GM13976 (cell line): ENCODE data around the gene BCKDHB.

ENCODE experiments used
- DNase-seq: peaks from one replicate; pipeline ENCODE4 v3.0.0; 2012; ENCODE audit warnings: low spot score
- in situ Hi-C: fragments of 300-500 bp; cut with MboI; formaldehyde crosslinking; loops from one replicate; pipeline ENCODE4 v1.12.0; 2022; ENCODE audit warnings: low sequenced_read_pairs, mixed read lengths, inconsistent platforms; ENCODE audit not compliant: unreplicated experiment
- TF ChIP-seq, protein P1 (sequence below): IDR thresholded peaks from 2 replicates; pipeline ENCODE4 v1.5.1; 2012; ENCODE audit warnings: borderline replicate concordance, mild to moderate bottlenecking; ENCODE audit not compliant: insufficient read depth; ENCODE audit errors: extremely low read depth, missing control alignments, control extremely low read depth

The BCKDHB gene

GRCh38 chr6:80331974-80332373, 225.5 kb downstream of the BCKDHB start:
- DNase-seq, result no peak
- TF ChIP-seq, protein P1, sequence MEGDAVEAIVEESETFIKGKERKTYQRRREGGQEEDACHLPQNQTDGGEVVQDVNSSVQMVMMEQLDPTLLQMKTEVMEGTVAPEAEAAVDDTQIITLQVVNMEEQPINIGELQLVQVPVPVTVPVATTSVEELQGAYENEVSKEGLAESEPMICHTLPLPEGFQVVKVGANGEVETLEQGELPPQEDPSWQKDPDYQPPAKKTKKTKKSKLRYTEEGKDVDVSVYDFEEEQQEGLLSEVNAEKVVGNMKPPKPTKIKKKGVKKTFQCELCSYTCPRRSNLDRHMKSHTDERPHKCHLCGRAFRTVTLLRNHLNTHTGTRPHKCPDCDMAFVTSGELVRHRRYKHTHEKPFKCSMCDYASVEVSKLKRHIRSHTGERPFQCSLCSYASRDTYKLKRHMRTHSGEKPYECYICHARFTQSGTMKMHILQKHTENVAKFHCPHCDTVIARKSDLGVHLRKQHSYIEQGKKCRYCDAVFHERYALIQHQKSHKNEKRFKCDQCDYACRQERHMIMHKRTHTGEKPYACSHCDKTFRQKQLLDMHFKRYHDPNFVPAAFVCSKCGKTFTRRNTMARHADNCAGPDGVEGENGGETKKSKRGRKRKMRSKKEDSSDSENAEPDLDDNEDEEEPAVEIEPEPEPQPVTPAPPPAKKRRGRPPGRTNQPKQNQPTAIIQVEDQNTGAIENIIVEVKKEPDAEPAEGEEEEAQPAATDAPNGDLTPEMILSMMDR, result no peak
- in situ Hi-C loops, result no loop called here

DNA sequence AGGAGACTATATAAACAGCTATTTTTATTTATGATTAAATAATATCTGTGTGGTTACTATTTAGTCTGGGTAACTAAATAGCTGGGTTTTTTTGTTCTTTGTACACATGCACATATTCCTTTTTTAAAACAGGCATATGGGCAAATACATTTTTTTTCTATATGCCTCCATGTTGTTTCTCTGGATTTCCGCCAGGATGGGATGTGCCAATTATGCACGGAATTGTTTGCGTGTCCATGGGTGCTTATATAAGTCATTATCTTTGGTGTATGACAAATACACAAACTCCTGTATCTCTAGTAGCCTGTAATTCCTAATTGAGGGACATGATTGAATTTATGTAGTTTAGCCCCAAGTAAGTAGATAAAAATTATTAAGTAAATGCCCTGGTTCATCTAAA, 226.9 kb downstream of the BCKDHB start:
- TF ChIP-seq, protein P1, result no peak
- in situ Hi-C loops, result no loop called here
- no peak for DNase-seq

DNA sequence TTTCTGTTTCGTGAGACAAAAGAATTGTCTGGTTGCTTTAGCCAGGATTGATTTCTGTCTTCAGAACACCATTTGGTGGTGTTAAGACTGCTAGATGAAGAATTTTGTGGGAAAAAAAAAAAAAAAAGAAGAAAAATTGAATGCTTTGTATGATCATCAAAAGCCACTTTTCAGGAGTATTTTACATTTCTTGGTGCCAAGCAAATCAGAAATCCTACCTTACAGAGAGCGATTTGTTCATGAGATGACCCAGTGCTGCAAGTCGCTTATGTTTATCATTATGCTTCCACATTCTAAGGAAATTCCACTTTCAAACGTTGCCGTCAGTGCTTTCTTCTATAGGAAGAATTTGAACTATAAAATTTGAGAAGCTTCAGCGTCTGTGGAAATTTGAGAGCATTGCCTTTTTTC, 228.7 kb downstream of the BCKDHB start:
- in situ Hi-C loops, result no loop called here
- DNase-seq, result no peak
- TF ChIP-seq, protein P1, result no peak

GRCh38 chr6:80336911-80337310, 230.4 kb downstream of the BCKDHB start:
- TF ChIP-seq, protein P1, result no peak
- DNase-seq, result no peak
- in situ Hi-C loops, result no loop called here

DNA sequence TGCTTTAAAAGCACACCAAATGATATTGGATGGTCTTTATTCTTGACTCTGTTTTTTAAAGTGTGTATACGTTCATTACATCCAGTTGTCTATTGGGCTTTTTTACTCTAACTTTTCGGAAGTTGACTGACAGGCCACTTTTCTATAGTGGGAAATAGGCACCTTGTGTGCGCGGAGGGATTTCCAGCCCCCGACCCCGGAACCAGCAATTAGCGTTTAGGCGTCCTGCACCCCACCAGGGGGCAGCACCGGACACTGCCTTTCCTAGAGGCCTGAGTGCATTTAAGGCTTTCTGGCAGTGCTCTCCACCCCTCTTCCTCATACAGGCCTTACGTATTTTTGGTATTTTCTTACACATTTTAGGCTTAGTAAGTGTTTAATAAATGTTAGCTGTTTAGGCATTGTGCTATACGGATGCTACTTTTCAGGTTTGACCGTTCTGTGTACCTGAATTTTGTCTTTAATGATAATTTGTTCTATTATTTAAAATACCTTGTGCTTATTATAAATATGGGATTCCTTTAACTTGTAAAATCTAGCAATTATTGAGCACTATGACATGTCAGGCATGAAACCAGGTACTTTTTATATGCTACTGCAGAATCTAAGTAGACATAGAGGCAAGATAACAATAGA, 231.8 kb downstream of the BCKDHB start:
- TF ChIP-seq, protein P1, result peak; percentile 64
- DNase-seq, result peak; percentile 40
- in situ Hi-C loops, result no loop called here

DNA sequence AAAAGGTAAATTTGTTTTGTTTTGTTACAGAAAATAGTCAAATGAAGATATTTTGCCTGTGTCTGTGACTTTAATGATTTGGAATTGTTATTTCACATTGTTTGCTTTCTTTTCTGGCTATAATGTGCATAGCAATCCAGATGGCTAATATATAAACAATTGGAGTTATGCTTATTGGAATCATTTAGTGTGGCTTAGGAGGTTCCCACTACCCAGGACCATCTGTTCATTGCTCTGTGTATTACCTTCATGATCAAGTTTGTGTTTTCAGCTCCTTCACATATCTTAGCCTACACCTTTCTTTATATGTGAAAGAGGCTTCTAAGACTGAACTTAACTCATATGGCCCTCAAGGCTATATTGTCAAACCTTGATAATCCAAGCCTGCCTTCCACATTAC, 232.9 kb downstream of the BCKDHB start:
- no peak for DNase-seq
- TF ChIP-seq, protein P1, result no peak
- in situ Hi-C loops, result no loop called here
